ENCODE measurements around the gene NHS. TPM values are rescaled to one million over a fixed set of nuclear protein-coding genes. Genes with fewer than 3 reads are reported as not detected.

The NHS gene
- total RNA-seq, 3 donors from 2014 or later: 8.5 to 11.2 (median 8.8) TPM

DNA sequence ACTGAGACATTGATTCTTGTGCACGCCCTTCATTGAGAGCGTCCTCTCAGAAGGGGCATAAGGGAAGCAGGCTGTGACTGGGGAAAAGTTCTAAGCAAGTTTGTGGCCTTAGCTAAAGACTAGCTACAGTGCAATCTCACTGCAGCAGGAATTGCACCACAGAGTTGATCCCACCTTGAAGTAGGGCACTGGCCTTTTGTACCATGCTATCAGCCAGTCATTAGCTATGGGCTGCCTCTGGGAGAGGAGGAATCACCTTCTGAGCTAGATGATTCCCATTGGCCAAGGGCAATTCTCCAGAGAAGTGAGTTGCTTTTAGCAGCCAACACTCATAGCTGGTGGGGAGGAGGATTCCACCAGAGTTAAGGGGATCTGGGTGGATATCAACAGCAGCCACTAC is 219.7 kb downstream of the NHS start:
- H3K27ac ChIP-seq: no peak overlapping the region
- no peak for DNase-seq (ENCODE audit: low spot score in 2 of 2)
- no peaks in the 10 kb centered on the region for H3K4me1 ChIP-seq
- H3K4me3 ChIP-seq: no peak overlapping the region
- H3K36me3 ChIP-seq: no peaks in the 10 kb centered on the region
- H3K27me3 ChIP-seq: peaks cover 0 to 17% of the 10 kb centered on the region in 2 donors
- intact Hi-C loops (cut with DNase I; ENCODE audit: low total_unique reads): no loop called here
- no peaks in the 10 kb centered on the region for H3K9me3 ChIP-seq
- no peak for TF ChIP-seq POLR2AphosphoS5 (IDR thresholded peaks at IDR 0.05)
- TF ChIP-seq POLR2A (IDR thresholded peaks at IDR 0.05): no peak
- TF ChIP-seq, protein P1, sequence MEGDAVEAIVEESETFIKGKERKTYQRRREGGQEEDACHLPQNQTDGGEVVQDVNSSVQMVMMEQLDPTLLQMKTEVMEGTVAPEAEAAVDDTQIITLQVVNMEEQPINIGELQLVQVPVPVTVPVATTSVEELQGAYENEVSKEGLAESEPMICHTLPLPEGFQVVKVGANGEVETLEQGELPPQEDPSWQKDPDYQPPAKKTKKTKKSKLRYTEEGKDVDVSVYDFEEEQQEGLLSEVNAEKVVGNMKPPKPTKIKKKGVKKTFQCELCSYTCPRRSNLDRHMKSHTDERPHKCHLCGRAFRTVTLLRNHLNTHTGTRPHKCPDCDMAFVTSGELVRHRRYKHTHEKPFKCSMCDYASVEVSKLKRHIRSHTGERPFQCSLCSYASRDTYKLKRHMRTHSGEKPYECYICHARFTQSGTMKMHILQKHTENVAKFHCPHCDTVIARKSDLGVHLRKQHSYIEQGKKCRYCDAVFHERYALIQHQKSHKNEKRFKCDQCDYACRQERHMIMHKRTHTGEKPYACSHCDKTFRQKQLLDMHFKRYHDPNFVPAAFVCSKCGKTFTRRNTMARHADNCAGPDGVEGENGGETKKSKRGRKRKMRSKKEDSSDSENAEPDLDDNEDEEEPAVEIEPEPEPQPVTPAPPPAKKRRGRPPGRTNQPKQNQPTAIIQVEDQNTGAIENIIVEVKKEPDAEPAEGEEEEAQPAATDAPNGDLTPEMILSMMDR (IDR thresholded peaks at IDR 0.05): no peak

DNA sequence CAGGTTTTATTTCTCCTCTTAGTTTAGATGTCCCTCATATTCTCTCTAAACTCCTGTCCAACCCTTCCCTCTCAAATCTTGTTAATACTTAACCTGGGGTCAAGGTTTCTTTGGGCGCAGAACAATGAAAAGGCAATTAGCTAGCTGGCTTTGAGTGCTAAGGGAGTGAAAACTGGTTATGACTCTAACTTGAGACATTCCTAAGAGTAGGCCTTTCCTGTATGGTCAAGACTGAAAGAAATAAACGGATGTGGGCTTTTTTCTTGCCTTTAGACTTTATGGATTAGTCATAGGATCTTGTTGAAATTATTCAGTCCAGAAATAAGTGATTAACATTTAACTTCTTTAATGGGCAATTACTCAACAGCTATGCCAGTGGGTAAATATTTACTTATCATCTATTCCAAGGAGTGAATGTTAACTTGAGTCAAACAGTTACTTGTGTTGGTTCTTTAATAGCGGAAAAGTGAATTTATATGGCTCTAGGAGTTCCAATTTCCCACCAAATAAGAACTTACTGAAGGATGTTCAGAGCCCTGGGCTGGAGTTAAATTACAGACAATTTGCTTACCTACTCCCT is 220.5 kb downstream of the NHS start:
- TF ChIP-seq POLR2AphosphoS5 (IDR thresholded peaks at IDR 0.05) (no peak), POLR2A (IDR thresholded peaks at IDR 0.05) (no peak)
- TF ChIP-seq, protein P1 (IDR thresholded peaks at IDR 0.05): no peak
- no peaks in the 10 kb centered on the region for H3K36me3 ChIP-seq
- H3K27ac ChIP-seq: no peak overlapping the region
- no peak for DNase-seq (ENCODE audit: low spot score in 2 of 2)
- peaks cover 0 to 21% of the 10 kb centered on the region in 2 donors for H3K27me3 ChIP-seq
- no peaks in the 10 kb centered on the region for H3K9me3 ChIP-seq
- intact Hi-C loops (cut with DNase I; ENCODE audit: low total_unique reads): no loop called here
- H3K4me1 ChIP-seq: no peaks in the 10 kb centered on the region
- no peak overlapping the region for H3K4me3 ChIP-seq

DNA sequence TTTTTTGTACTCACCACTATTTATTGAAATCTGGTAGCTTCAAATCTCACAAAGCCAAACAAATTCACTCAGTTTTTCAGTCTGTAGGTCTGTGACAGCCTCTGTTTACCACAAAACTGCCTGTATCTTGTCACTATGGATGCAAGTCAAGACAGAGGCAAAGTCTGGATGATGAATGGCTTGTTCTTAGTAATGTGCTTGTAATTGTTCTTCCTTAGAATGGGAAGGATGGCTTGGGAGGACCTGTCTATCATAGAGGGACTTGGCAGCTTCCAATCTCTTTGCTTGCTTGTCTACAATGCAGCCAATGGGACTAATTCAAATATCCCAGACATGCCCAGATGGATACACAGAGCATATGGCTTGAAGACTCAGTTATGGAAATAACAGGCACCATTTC is 221.1 kb downstream of the NHS start:
- no peaks in the 10 kb centered on the region for H3K4me1 ChIP-seq
- H3K36me3 ChIP-seq: no peaks in the 10 kb centered on the region
- peaks cover 0 to 21% of the 10 kb centered on the region in 2 donors for H3K27me3 ChIP-seq
- no peak overlapping the region for H3K27ac ChIP-seq
- intact Hi-C loops (cut with DNase I; ENCODE audit: low total_unique reads): no loop called here
- no peak for TF ChIP-seq POLR2AphosphoS5 (IDR thresholded peaks at IDR 0.05)
- TF ChIP-seq, protein P1 (IDR thresholded peaks at IDR 0.05): no peak
- no peak for TF ChIP-seq POLR2A (IDR thresholded peaks at IDR 0.05)
- H3K4me3 ChIP-seq: no peak overlapping the region
- no peak for DNase-seq (ENCODE audit: low spot score in 2 of 2)
- no peaks in the 10 kb centered on the region for H3K9me3 ChIP-seq

DNA sequence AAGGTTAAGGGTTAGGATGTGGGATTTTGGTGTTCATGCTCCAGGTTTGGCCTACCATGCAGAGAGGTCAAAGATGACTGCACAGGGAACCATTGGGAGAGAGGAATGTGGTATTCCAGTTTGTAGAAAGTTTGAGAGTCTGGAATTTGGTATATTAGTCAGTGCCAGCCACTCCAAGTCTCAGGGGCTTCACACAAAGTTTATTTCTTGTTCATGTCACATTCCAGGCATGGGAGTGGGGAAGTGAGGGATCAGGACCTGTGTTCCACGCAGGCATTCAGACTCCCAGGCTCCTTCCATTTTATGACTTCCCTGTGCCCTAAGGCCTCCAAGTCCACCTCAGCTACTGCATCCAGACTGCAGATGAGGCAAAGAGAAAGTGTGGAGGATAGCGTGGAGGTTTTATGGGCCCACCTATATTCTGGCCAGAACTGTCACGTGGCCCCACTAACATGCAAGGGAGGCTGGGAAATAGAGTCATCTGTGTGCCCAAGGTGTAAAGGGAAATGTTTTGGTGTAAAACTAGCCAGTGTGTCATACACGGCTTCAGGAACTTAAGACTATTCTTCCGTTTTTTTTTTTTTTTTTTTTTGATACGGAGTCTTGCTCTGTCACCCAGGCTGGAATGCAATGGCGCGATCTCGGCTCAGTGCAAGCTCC is 221.7 kb downstream of the NHS start:
- intact Hi-C loops (cut with DNase I; ENCODE audit: low total_unique reads): no loop called here
- no peak overlapping the region for H3K4me3 ChIP-seq
- TF ChIP-seq, protein P1 (IDR thresholded peaks at IDR 0.05): no peak
- TF ChIP-seq POLR2A (IDR thresholded peaks at IDR 0.05) (no peak), POLR2AphosphoS5 (IDR thresholded peaks at IDR 0.05) (no peak)
- H3K27me3 ChIP-seq: peaks cover 0 to 24% of the 10 kb centered on the region in 2 donors
- H3K9me3 ChIP-seq: no peaks in the 10 kb centered on the region
- H3K4me1 ChIP-seq: no peaks in the 10 kb centered on the region
- no peak for DNase-seq (ENCODE audit: low spot score in 2 of 2)
- no peak overlapping the region for H3K27ac ChIP-seq
- no peaks in the 10 kb centered on the region for H3K36me3 ChIP-seq

DNA sequence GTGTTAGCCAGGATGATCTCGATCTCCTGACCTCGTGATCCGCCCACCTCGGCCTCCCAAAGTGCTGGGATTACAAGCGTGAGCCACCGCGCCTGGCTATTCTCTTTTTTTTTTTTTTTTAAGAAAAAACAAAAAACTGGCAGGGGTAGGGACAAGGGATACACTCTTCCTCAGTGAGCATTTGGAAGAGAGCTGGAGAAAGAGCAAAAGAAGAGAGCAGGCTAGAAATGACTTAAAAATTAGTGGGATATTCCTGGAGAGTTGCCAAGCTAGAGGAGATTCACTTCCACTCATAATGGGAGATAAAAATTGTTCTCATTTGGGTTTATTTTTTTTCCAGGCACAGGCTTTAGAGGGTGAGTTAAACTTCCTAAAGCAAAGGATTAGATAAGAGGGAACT is 222.3 kb downstream of the NHS start:
- H3K4me3 ChIP-seq: no peak overlapping the region
- H3K36me3 ChIP-seq: no peaks in the 10 kb centered on the region
- H3K9me3 ChIP-seq: no peaks in the 10 kb centered on the region
- TF ChIP-seq, protein P1 (IDR thresholded peaks at IDR 0.05): no peak
- TF ChIP-seq POLR2AphosphoS5 (IDR thresholded peaks at IDR 0.05) (no peak), POLR2A (IDR thresholded peaks at IDR 0.05) (no peak)
- H3K4me1 ChIP-seq: no peaks in the 10 kb centered on the region
- DNase-seq (ENCODE audit: low spot score in 2 of 2): no peak
- H3K27me3 ChIP-seq: peaks cover 0 to 28% of the 10 kb centered on the region in 2 donors
- intact Hi-C loops (cut with DNase I; ENCODE audit: low total_unique reads): no loop called here
- peak overlapping the region; percentile 4 to 51 for H3K27ac ChIP-seq
